HEK293 (cell line): ENCODE data around the gene EVL.
"Not testable (repeated sequence)": the region's sequence is repeated elsewhere in the genome, so short reads cannot be mapped to it uniquely, and the experiment has no call there.

Experiments used
- CTCF ChIA-PET: fragments of 350-600 bp; formaldehyde crosslinking; extraction: SDS; loops from one replicate; lab custom pipeline; 2021; ENCODE audit warnings: antibody characterized with exemption; lab: Yijun Ruan, JAX
- POLR2A ChIA-PET: fragments of 300-600 bp; formaldehyde crosslinking; extraction: SDS; loops from one replicate; lab custom pipeline; 2020; ENCODE audit warnings: antibody characterized with exemption, inconsistent platforms; lab: Yijun Ruan, JAX
- H3K27ac ChIP-seq: fragments of 200-500 bp; sonication (Bioruptor generic); 2 replicates; pipeline ENCODE4 v1.5.1; 2014; ENCODE audit warnings: low read depth, low read length, control low read depth, inconsistent platforms; ENCODE audit errors: extremely low read depth
- H3K36me3 ChIP-seq, 2 experiments: fragments of 200-500 bp in 1 of 2; sonication (Bioruptor generic) in 1 of 2; 1 replicate in 1 of 2; 2 replicates in 1 of 2; pipeline ENCODE4 v1.5.1; 2014 to 2017; ENCODE audit warnings: inconsistent platforms in 2 of 2, low read length in 2 of 2; ENCODE audit not compliant: control insufficient read depth in 2 of 2, insufficient read depth in 1 of 2
- H3K4me1 ChIP-seq: fragments of 200-500 bp; sonication (Bioruptor generic); 2 replicates; pipeline ENCODE4 v1.5.1; 2014; ENCODE audit warnings: mild to moderate bottlenecking, low read length, inconsistent platforms; ENCODE audit not compliant: control insufficient read depth, insufficient read depth
- H3K4me3 ChIP-seq: 2 replicates; pipeline ENCODE4 v1.5.1; 2011; ENCODE audit warnings: low read depth, mild to moderate bottlenecking, control low read depth, low read length, moderate library complexity
- H3K9me3 ChIP-seq: fragments of 200-500 bp; sonication (Bioruptor generic); 2 replicates; pipeline ENCODE4 v1.5.1; 2014; ENCODE audit warnings: low read depth, low read length, inconsistent platforms; ENCODE audit not compliant: control insufficient read depth, insufficient read depth
- GLIS1 ChIP-seq: fragments of 450-650 bp; formaldehyde crosslinking; IDR thresholded peaks from 2 replicates; pipeline ENCODE4 v1.5.1; 2016; ENCODE audit warnings: missing biosample characterization, missing genetic modification characterization
- WT1 ChIP-seq: fragments of 450-650 bp; formaldehyde crosslinking; IDR thresholded peaks from 2 replicates; pipeline ENCODE4 v1.5.1; 2016; ENCODE audit warnings: missing biosample characterization, missing genetic modification characterization
- ZBTB17 ChIP-seq: fragments of 450-650 bp; formaldehyde crosslinking; IDR thresholded peaks from 2 replicates; pipeline ENCODE4 v1.5.1; 2016; ENCODE audit warnings: missing biosample characterization, missing genetic modification characterization
- ZBTB20 ChIP-seq: fragments of 450-650 bp; formaldehyde crosslinking; IDR thresholded peaks from 2 replicates; pipeline ENCODE4 v1.5.1; 2016; ENCODE audit warnings: missing biosample characterization, missing genetic modification characterization
- ZBTB48 ChIP-seq: fragments of 450-650 bp; formaldehyde crosslinking; IDR thresholded peaks from 2 replicates; pipeline ENCODE4 v1.5.1; 2016; ENCODE audit warnings: missing biosample characterization, missing genetic modification characterization
- ZBTB49 ChIP-seq: fragments of 450-650 bp; formaldehyde crosslinking; IDR thresholded peaks from 2 replicates; pipeline ENCODE4 v1.5.1; 2016; ENCODE audit warnings: missing biosample characterization, missing genetic modification characterization, low read depth
- ZBTB8A ChIP-seq: fragments of 450-650 bp; formaldehyde crosslinking; IDR thresholded peaks from 2 replicates; pipeline ENCODE4 v1.5.1; 2016; ENCODE audit warnings: missing biosample characterization, missing genetic modification characterization
- ZIC2 ChIP-seq: fragments of 450-650 bp; formaldehyde crosslinking; IDR thresholded peaks from 2 replicates; pipeline ENCODE4 v1.5.1; 2016; ENCODE audit warnings: missing biosample characterization, missing genetic modification characterization
- ZNF48 ChIP-seq: fragments of 450-650 bp; formaldehyde crosslinking; IDR thresholded peaks from 2 replicates; pipeline ENCODE4 v1.5.1; 2016; ENCODE audit warnings: missing biosample characterization, missing genetic modification characterization
- ZNF501 ChIP-seq: fragments of 450-650 bp; formaldehyde crosslinking; IDR thresholded peaks from 2 replicates; pipeline ENCODE4 v1.5.1; 2016; ENCODE audit warnings: missing biosample characterization, missing genetic modification characterization
- ZNF514 ChIP-seq: fragments of 450-650 bp; formaldehyde crosslinking; IDR thresholded peaks from 2 replicates; pipeline ENCODE4 v1.5.1; 2016; ENCODE audit warnings: missing biosample characterization, missing genetic modification characterization
- ZNF521 ChIP-seq: fragments of 450-650 bp; formaldehyde crosslinking; IDR thresholded peaks from 2 replicates; pipeline ENCODE4 v1.5.1; 2017; ENCODE audit warnings: missing biosample characterization, mild to moderate bottlenecking, missing genetic modification characterization
- ZNF624 ChIP-seq: fragments of 450-650 bp; formaldehyde crosslinking; IDR thresholded peaks from 2 replicates; pipeline ENCODE4 v1.5.1; 2017; ENCODE audit warnings: missing biosample characterization, missing genetic modification characterization
- ZSCAN30 ChIP-seq: fragments of 450-650 bp; IDR thresholded peaks from 2 replicates; pipeline ENCODE4 v1.5.1; 2018; ENCODE audit warnings: missing biosample characterization, mild to moderate bottlenecking, missing genetic modification characterization, moderate library complexity
- TF ChIP-seq, protein P1 (sequence below): fragments of 450-650 bp; formaldehyde crosslinking; IDR thresholded peaks from 2 replicates; pipeline ENCODE4 v1.5.1; 2016; ENCODE audit warnings: missing biosample characterization, missing genetic modification characterization
- TF ChIP-seq, protein P2 (sequence below): fragments of 450-650 bp; formaldehyde crosslinking; IDR thresholded peaks from 2 replicates; pipeline ENCODE4; 2016; ENCODE audit warnings: missing biosample characterization, missing genetic modification characterization
- TF ChIP-seq, protein P3 (sequence below): fragments of 450-650 bp; formaldehyde crosslinking; IDR thresholded peaks from 2 replicates; pipeline ENCODE4 v1.5.1; 2016; ENCODE audit warnings: missing biosample characterization, missing genetic modification characterization

EVL gene

DNA sequence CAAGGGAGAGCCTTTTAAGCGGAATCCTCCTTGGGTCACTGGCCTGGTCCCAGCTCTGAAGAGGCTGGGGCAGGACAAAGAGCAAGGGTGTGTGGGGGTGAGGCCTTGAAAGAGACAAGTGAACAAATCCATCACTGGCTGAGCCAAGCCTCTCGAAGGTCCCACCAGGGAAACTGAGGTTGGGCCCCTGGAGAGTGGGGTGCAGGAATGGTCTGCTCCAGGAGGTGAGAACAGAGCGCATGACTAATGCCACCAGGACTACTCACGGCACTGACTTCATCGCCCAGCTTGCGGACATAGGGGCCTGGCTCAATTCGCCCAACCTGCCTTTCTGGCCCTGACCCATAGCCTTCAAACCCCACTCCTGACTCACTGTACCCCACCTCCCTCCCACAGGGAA, 113.5 kb downstream of the EVL start:
- Histone ChIP-seq H3K4me3 (no peak overlapping the region), H3K36me3 (no peaks in the 10 kb centered on the region), H3K9me3 (no peaks in the 10 kb centered on the region), H3K27ac (no peak overlapping the region), H3K4me1 (no peaks in the 10 kb centered on the region)
- TF ChIP-seq, protein P1, sequence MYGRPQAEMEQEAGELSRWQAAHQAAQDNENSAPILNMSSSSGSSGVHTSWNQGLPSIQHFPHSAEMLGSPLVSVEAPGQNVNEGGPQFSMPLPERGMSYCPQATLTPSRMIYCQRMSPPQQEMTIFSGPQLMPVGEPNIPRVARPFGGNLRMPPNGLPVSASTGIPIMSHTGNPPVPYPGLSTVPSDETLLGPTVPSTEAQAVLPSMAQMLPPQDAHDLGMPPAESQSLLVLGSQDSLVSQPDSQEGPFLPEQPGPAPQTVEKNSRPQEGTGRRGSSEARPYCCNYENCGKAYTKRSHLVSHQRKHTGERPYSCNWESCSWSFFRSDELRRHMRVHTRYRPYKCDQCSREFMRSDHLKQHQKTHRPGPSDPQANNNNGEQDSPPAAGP (tag by site-specific recombination): no peak
- TF ChIP-seq ZNF514 (no peak), ZBTB49 (tag by site-specific recombination) (no peak), ZNF48 (tag by site-specific recombination) (no peak), ZBTB20 (no peak), ZBTB48 (no peak), ZSCAN30 (no peak), ZNF501 (tag by site-specific recombination) (no peak), ZNF521 (tag by site-specific recombination) (no peak), ZNF624 (tag by site-specific recombination) (no peak), WT1 (tag by site-specific recombination) (no peak), ZBTB8A (tag by site-specific recombination) (no peak)
- TF ChIP-seq, protein P2, sequence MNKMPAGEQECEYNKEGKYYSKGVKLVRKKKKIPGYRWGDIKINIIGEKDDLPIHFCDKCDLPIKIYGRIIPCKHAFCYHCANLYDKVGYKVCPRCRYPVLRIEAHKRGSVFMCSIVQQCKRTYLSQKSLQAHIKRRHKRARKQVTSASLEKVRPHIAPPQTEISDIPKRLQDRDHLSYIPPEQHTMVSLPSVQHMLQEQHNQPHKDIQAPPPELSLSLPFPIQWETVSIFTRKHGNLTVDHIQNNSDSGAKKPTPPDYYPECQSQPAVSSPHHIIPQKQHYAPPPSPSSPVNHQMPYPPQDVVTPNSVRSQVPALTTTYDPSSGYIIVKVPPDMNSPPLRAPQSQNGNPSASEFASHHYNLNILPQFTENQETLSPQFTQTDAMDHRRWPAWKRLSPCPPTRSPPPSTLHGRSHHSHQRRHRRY (tag by site-specific recombination): no peak
- TF ChIP-seq, protein P3, sequence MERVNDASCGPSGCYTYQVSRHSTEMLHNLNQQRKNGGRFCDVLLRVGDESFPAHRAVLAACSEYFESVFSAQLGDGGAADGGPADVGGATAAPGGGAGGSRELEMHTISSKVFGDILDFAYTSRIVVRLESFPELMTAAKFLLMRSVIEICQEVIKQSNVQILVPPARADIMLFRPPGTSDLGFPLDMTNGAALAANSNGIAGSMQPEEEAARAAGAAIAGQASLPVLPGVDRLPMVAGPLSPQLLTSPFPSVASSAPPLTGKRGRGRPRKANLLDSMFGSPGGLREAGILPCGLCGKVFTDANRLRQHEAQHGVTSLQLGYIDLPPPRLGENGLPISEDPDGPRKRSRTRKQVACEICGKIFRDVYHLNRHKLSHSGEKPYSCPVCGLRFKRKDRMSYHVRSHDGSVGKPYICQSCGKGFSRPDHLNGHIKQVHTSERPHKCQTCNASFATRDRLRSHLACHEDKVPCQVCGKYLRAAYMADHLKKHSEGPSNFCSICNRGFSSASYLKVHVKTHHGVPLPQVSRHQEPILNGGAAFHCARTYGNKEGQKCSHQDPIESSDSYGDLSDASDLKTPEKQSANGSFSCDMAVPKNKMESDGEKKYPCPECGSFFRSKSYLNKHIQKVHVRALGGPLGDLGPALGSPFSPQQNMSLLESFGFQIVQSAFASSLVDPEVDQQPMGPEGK (tag by site-specific recombination): no peak
- ChIA-PET CTCF (interaction anchor here (0.6 to 2.0 kb wide), 3 partner anchors 14 to 189 kb away, joined by 4 to 8 read pairs (median 5); no protein-coding TSS in a partner anchor), POLR2A (no interaction called here)

GRCh38 chr14:100180671-100181070, 115.4 kb downstream of the EVL start:
- H3K9me3 ChIP-seq, H3K4me3 ChIP-seq, H3K4me1 ChIP-seq, H3K36me3 ChIP-seq, H3K27ac ChIP-seq, POLR2A ChIA-PET: not testable (repeated sequence)
- CTCF ChIA-PET: interaction anchor here (2.0 kb wide), 1 partner anchor 12 kb away, joined by 8 read pairs; no protein-coding TSS in a partner anchor

DNA sequence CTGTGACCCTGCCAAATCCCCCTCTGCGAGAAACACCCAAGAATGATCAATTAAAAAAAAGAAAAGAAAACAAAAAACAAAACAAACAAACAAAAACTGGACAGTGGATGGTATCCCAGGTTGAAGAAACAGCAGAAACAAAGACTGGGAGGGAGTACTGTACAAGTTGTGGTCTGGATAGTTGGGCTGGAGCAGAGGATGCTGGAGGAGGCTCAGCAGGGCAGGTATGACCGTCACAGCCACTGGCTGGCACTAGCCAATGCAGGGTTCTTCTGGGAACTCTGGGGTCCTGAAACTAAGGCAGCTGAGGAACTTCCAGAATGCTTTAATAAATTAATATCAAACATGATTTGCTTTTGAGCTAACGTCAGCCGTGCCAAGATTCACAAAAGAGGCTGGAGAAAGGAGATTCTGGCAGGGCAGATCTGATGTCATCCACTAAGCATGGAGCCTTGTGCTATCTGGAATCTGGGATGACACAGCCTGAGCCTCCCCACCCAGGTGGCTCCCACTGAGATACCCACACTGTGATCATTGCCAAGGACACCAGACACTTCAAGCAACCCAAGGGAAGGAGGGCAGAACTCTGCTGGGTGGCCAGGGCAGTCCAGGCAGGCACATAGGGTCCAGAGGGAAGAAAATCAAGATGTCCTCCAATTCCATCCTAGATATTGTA, 116.8 kb downstream of the EVL start:
- H3K27ac ChIP-seq, CTCF ChIA-PET, H3K36me3 ChIP-seq, H3K4me3 ChIP-seq: not testable (repeated sequence)
- TF ChIP-seq GLIS1 (tag by site-specific recombination) (peak; percentile 97), ZBTB17 (tag by site-specific recombination) (peak; percentile 51; the same call in 1 of the 2 replicates), ZIC2 (tag by site-specific recombination) (peak; percentile 66)
- TF ChIP-seq, all 188 proteins: peak for 3; not testable (repeated sequence) for 185
- H3K9me3 ChIP-seq, H3K4me1 ChIP-seq, POLR2A ChIA-PET: not testable (repeated sequence)
